IPS-18a (cell line): ENCODE data around the gene RNASE7.

Source experiments
- H3K27ac ChIP-seq: one replicate; pipeline ENCODE4 v1.5.1; 2013; ENCODE audit warnings: low read length
- H3K27me3 ChIP-seq: one replicate; pipeline ENCODE4 v1.6.1; 2013; ENCODE audit warnings: mild to moderate bottlenecking, low read length; ENCODE audit not compliant: control insufficient read depth, insufficient read depth
- H3K36me3 ChIP-seq: one replicate; pipeline ENCODE4 v1.6.1; 2013; ENCODE audit warnings: low read depth, low read length; ENCODE audit not compliant: control insufficient read depth
- H3K4me1 ChIP-seq: one replicate; pipeline ENCODE4 v1.6.1; 2013; ENCODE audit warnings: low read depth, low read length; ENCODE audit not compliant: control insufficient read depth
- H3K4me3 ChIP-seq: one replicate; pipeline ENCODE4 v1.5.1; 2013; ENCODE audit warnings: low read length
- H3K9ac ChIP-seq: one replicate; pipeline ENCODE4 v1.6.1; 2013; ENCODE audit warnings: mild to moderate bottlenecking, low read length, moderate library complexity
- H3K9me3 ChIP-seq: one replicate; pipeline ENCODE4 v1.6.1; 2013; ENCODE audit warnings: low read depth, low read length; ENCODE audit not compliant: control insufficient read depth

RNASE7 gene

GRCh38 chr14:21014761-21015190 lies 27.4 kb upstream of the RNASE7 start:
- Histone ChIP-seq H3K4me3 (no peak overlapping the region), H3K27me3 (no peaks in the 10 kb centered on the region), H3K27ac (no peak overlapping the region), H3K9ac (no peak overlapping the region), H3K4me1 (peaks cover 6% of the 10 kb centered on the region), H3K9me3 (no peaks in the 10 kb centered on the region), H3K36me3 (no peaks in the 10 kb centered on the region)

GRCh38 chr14:21015312-21015711 lies 26.9 kb upstream of the RNASE7 start:
- H3K9ac ChIP-seq: no peak overlapping the region
- H3K9me3 ChIP-seq: no peaks in the 10 kb centered on the region
- no peak overlapping the region for H3K27ac ChIP-seq
- H3K4me1 ChIP-seq: peaks cover 6% of the 10 kb centered on the region
- H3K36me3 ChIP-seq: no peaks in the 10 kb centered on the region
- no peak overlapping the region for H3K4me3 ChIP-seq
- H3K27me3 ChIP-seq: no peaks in the 10 kb centered on the region

- no peak overlapping the region for H3K4me3 ChIP-seq
- H3K36me3 ChIP-seq: no peaks in the 10 kb centered on the region
- H3K27ac ChIP-seq: no peak overlapping the region
- peaks cover 6% of the 10 kb centered on the region for H3K4me1 ChIP-seq
- no peak overlapping the region for H3K9ac ChIP-seq
- no peaks in the 10 kb centered on the region for H3K9me3 ChIP-seq
- no peaks in the 10 kb centered on the region for H3K27me3 ChIP-seq
Observed at GRCh38 chr14:21016413-21017190, 25.6 kb upstream of the RNASE7 start.

GRCh38 chr14:21017528-21018245 lies 24.5 kb upstream of the RNASE7 start:
- Histone ChIP-seq H3K9me3 (no peaks in the 10 kb centered on the region), H3K36me3 (no peaks in the 10 kb centered on the region), H3K9ac (no peak overlapping the region), H3K27me3 (peaks cover 4% of the 10 kb centered on the region), H3K4me1 (peaks cover 6% of the 10 kb centered on the region), H3K27ac (no peak overlapping the region), H3K4me3 (no peak overlapping the region)

GRCh38 chr14:21018286-21018685 lies 23.9 kb upstream of the RNASE7 start:
- Histone ChIP-seq H3K36me3 (no peaks in the 10 kb centered on the region), H3K4me3 (no peak overlapping the region)

GRCh38 chr14:21018781-21019180 lies 23.4 kb upstream of the RNASE7 start:
- Histone ChIP-seq H3K27ac (no peak overlapping the region), H3K36me3 (no peaks in the 10 kb centered on the region), H3K9ac (no peak overlapping the region), H3K4me1 (peaks cover 9% of the 10 kb centered on the region), H3K4me3 (no peak overlapping the region), H3K27me3 (peaks cover 15% of the 10 kb centered on the region), H3K9me3 (no peaks in the 10 kb centered on the region)

More at GRCh38 chr14:21018286-21018685, 23.9 kb upstream of the RNASE7 start:
- no peaks in the 10 kb centered on the region for H3K9me3 ChIP-seq
- H3K9ac ChIP-seq: no peak overlapping the region
- peaks cover 10% of the 10 kb centered on the region for H3K27me3 ChIP-seq
- H3K4me1 ChIP-seq: peaks cover 6% of the 10 kb centered on the region
- no peak overlapping the region for H3K27ac ChIP-seq

GRCh38 chr14:21019366-21019765 lies 22.8 kb upstream of the RNASE7 start:
- no peaks in the 10 kb centered on the region for H3K9me3 ChIP-seq
- no peaks in the 10 kb centered on the region for H3K36me3 ChIP-seq
- H3K9ac ChIP-seq: no peak overlapping the region
- peaks cover 20% of the 10 kb centered on the region for H3K27me3 ChIP-seq
- H3K4me3 ChIP-seq: no peak overlapping the region
- no peak overlapping the region for H3K27ac ChIP-seq
- peaks cover 12% of the 10 kb centered on the region for H3K4me1 ChIP-seq

- peaks cover 26% of the 10 kb centered on the region for H3K27me3 ChIP-seq
- peaks cover 7% of the 10 kb centered on the region for H3K4me1 ChIP-seq
- H3K36me3 ChIP-seq: no peaks in the 10 kb centered on the region
- no peak overlapping the region for H3K4me3 ChIP-seq
- no peak overlapping the region for H3K27ac ChIP-seq
- no peaks in the 10 kb centered on the region for H3K9me3 ChIP-seq
- H3K9ac ChIP-seq: no peak overlapping the region
Observed at GRCh38 chr14:21020977-21021545, 21.1 kb upstream of the RNASE7 start.

- no peaks in the 10 kb centered on the region for H3K9me3 ChIP-seq
- peaks cover 18% of the 10 kb centered on the region for H3K4me1 ChIP-seq
- peaks cover 40% of the 10 kb centered on the region for H3K27me3 ChIP-seq
- no peak overlapping the region for H3K9ac ChIP-seq
- no peaks in the 10 kb centered on the region for H3K36me3 ChIP-seq
- H3K4me3 ChIP-seq: no peak overlapping the region
- H3K27ac ChIP-seq: no peak overlapping the region
Observed at GRCh38 chr14:21022686-21023085, 19.5 kb upstream of the RNASE7 start.

- H3K27ac ChIP-seq: no peak overlapping the region
- peaks cover 40% of the 10 kb centered on the region for H3K27me3 ChIP-seq
- H3K4me3 ChIP-seq: no peak overlapping the region
- no peaks in the 10 kb centered on the region for H3K9me3 ChIP-seq
- H3K4me1 ChIP-seq: peaks cover 18% of the 10 kb centered on the region
- H3K9ac ChIP-seq: no peak overlapping the region
- H3K36me3 ChIP-seq: no peaks in the 10 kb centered on the region
Observed at GRCh38 chr14:21023174-21023573, 19.0 kb upstream of the RNASE7 start.

GRCh38 chr14:21023817-21024584 lies 18.2 kb upstream of the RNASE7 start:
- Histone ChIP-seq H3K27ac (no peak overlapping the region), H3K9me3 (no peaks in the 10 kb centered on the region), H3K36me3 (no peaks in the 10 kb centered on the region), H3K27me3 (peaks cover 40% of the 10 kb centered on the region), H3K4me1 (peaks cover 18% of the 10 kb centered on the region), H3K9ac (peak overlapping the region; percentile 48), H3K4me3 (peak overlapping the region; percentile 75)
